ENCODE measurements around the gene TUBGCP2.
"Not testable (repeated sequence)": the region's sequence is repeated elsewhere in the genome, so short reads cannot be mapped to it uniquely, and the experiment has no call there.

The TUBGCP2 gene

GRCh38 chr10:133241501-133242205, 67.0 kb downstream of the TUBGCP2 start:
- DNase-seq, result no peak

GRCh38 chr10:133239990-133240389, 68.7 kb downstream of the TUBGCP2 start:
- no peak for DNase-seq

GRCh38 chr10:133238466-133238804, 70.2 kb downstream of the TUBGCP2 start:
- DNase-seq, result no peak

- no peak for DNase-seq
Measured at GRCh38 chr10:133237588-133238465, 70.8 kb downstream of the TUBGCP2 start, which contains the start of gene VENTX. TSS of gene VENTX (plus strand) at chr10:133237855. CDS start at chr10:133237915, 60 bp downstream.

- no peak for DNase-seq
Measured at GRCh38 chr10:133237241-133237587, 71.5 kb downstream of the TUBGCP2 start.

- DNase-seq, result no peak
Measured at GRCh38 chr10:133236401-133237240, 72.1 kb downstream of the TUBGCP2 start.

GRCh38 chr10:133235932-133236331, 72.7 kb downstream of the TUBGCP2 start:
- DNase-seq, result peak; percentile 27

- DNase-seq, result peak; percentile 39
Measured at GRCh38 chr10:133235265-133235855, 73.3 kb downstream of the TUBGCP2 start.

GRCh38 chr10:133234796-133235195, 73.9 kb downstream of the TUBGCP2 start:
- not testable (repeated sequence) for DNase-seq

GRCh38 chr10:133231946-133232574, 76.6 kb downstream of the TUBGCP2 start:
- DNase-seq, result no peak

GRCh38 chr10:133231244-133231945, 77.3 kb downstream of the TUBGCP2 start:
- DNase-seq, result no peak

- DNase-seq, result peak; percentile 54
Measured at GRCh38 chr10:133230387-133231195, 78.1 kb downstream of the TUBGCP2 start.

- DNase-seq, result no peak
Measured at GRCh38 chr10:133230044-133230361, 78.7 kb downstream of the TUBGCP2 start, which contains the start of gene UTF1. TSS of gene UTF1 (plus strand) at chr10:133230217. CDS start at chr10:133230289, 72 bp downstream.

GRCh38 chr10:133229265-133230043, 79.2 kb downstream of the TUBGCP2 start:
- no peak for DNase-seq
